ENCODE measurements around the gene VIPR1. TPM values are rescaled to one million over a fixed set of nuclear protein-coding genes. Genes with fewer than 3 reads are reported as not detected.

The VIPR1 gene
- total and polyA plus RNA-seq, 11 donors: 0.96 to 5.4 (median 2.4) TPM

- Histone ChIP-seq H3K4me1 (peaks cover 0 to 65% (median 18%) of the 10 kb centered on the region in 12 donors), H3K27ac (no peak overlapping the region), H3K9me3 (no peaks in the 10 kb centered on the region), H3K27me3 (no peaks in the 10 kb centered on the region), H3K36me3 (no peaks in the 10 kb centered on the region), H3K4me3 (no peak overlapping the region)
- ATAC-seq (no peak), DNase-seq (no peak)
- TF ChIP-seq CTCF (IDR thresholded peaks at IDR 0.05) (no peak), POLR2A (IDR thresholded peaks at IDR 0.05) (no peak)
- 80 to 93% (median 88%) methylated on average over 2 of the region's 2 CpGs for whole genome bisulfite sequencing, 4 donors
- intact Hi-C loops (cut with DNase I): no loop called here
These were observed 9.3 kb downstream of the VIPR1 start for GRCh38 chr3:42511736-42512135.

- Histone ChIP-seq H3K27ac (peak overlapping the region in 1 of 12 donors; percentile 12), H3K4me1 (peaks cover 0 to 57% (median 18%) of the 10 kb centered on the region in 12 donors), H3K36me3 (no peaks in the 10 kb centered on the region), H3K27me3 (no peaks in the 10 kb centered on the region), H3K9me3 (no peaks in the 10 kb centered on the region), H3K4me3 (no peak overlapping the region)
- 50 to 78% (median 74%) methylated on average over 1 to 3 of the region's 3 CpGs for WGBS, 4 donors
- TF ChIP-seq POLR2A (IDR thresholded peaks at IDR 0.05) (no peak), CTCF (IDR thresholded peaks at IDR 0.05) (no peak)
- ATAC-seq: no peak
- peak in 1 of 5 donors; percentile 19 for DNase-seq
- intact Hi-C loops (cut with DNase I): no loop called here
These were observed 10.7 kb downstream of the VIPR1 start for GRCh38 chr3:42513121-42513520.

- 92 to 96% (median 94%) methylated on average over 6 of the region's 6 CpGs for WGBS, 4 donors
- DNase-seq (peak in 1 of 5 donors; percentile 18), ATAC-seq (no peak)
- Histone ChIP-seq H3K4me3 (no peak overlapping the region), H3K36me3 (no peaks in the 10 kb centered on the region), H3K27ac (peak overlapping the region in 1 of 12 donors; percentile 12), H3K9me3 (no peaks in the 10 kb centered on the region), H3K27me3 (no peaks in the 10 kb centered on the region), H3K4me1 (peaks cover 0 to 57% (median 18%) of the 10 kb centered on the region in 12 donors)
- intact Hi-C loops (cut with DNase I): no loop called here
- TF ChIP-seq CTCF (IDR thresholded peaks at IDR 0.05) (no peak), POLR2A (IDR thresholded peaks at IDR 0.05) (no peak)
These were observed 11.1 kb downstream of the VIPR1 start for GRCh38 chr3:42513521-42513920.

GRCh38 chr3:42514876-42515275 lies 12.4 kb downstream of the VIPR1 start:
- Histone ChIP-seq H3K4me3 (no peak overlapping the region), H3K27me3 (no peaks in the 10 kb centered on the region), H3K36me3 (no peaks in the 10 kb centered on the region), H3K27ac (peak overlapping the region in 11 of 12 donors; percentile 26 to 85 (median 64)), H3K9me3 (no peaks in the 10 kb centered on the region), H3K4me1 (peaks cover 0 to 57% (median 18%) of the 10 kb centered on the region in 12 donors)
- TF ChIP-seq POLR2A (IDR thresholded peaks at IDR 0.05) (no peak), CTCF (IDR thresholded peaks at IDR 0.05) (no peak)
- 35 to 65% (median 48%) methylated on average over 4 of the region's 4 CpGs for WGBS, 4 donors
- intact Hi-C loops (cut with DNase I): no loop called here
- DNase-seq (peak in 1 of 5 donors; percentile 9), ATAC-seq (peak in 2 of 4 donors; percentile 3 to 14)

All from heart left ventricle (tissue), 16 donors.